Body of pancreas (tissue), 4 donors: ENCODE results near the gene TBL1Y. TPM values are rescaled to one million over a fixed set of nuclear protein-coding genes. Genes with fewer than 3 reads are reported as not detected.

Source experiments
- ATAC-seq: fragments of 150-250 bp; one replicate; pipeline ENCODE4 v1.9.1; 2016
- DNase-seq, 4 donors: peaks; one replicate each; pipeline ENCODE4 v3.0.0-alpha.2; 2019
- H3K27ac ChIP-seq, 4 donors: fragments of 200-600 bp; sonication (generic); 1 replicate in 3 of 4; 2 replicates in 1 of 4; pipeline versions ENCODE4 v1.5.1 to v1.6.1; 2016 to 2019; ENCODE audit warnings: mild to moderate bottlenecking in 1 of 4, mixed read lengths in 1 of 4, moderate library complexity in 1 of 4
- H3K27me3 ChIP-seq, 2 donors: fragments of 200-600 bp; sonication (generic); one replicate each; pipeline ENCODE4 v1.6.0; 2016; ENCODE audit warnings: mild to moderate bottlenecking in 1 of 2
- H3K36me3 ChIP-seq, 2 donors: fragments of 200-600 bp; sonication (generic); replicated peaks in 1 of 2; 2 replicates each; pipeline ENCODE4 v1.5.1; 2016; ENCODE audit warnings: low read depth in 2 of 2; ENCODE audit not compliant: insufficient read depth in 1 of 2
- H3K4me1 ChIP-seq: fragments of 200-600 bp; sonication (generic); one replicate; pipeline ENCODE4 v1.6.0; 2016
- H3K4me3 ChIP-seq, 2 donors: fragments of 200-600 bp; sonication (generic); 1 replicate in 1 of 2; 2 replicates in 1 of 2; pipeline ENCODE4 v1.5.1; 2016 to 2019
- H3K9me3 ChIP-seq, 3 donors: fragments of 200-600 bp; sonication (generic); 1 replicate in 2 of 3; 2 replicates in 1 of 3; pipeline ENCODE4 v1.5.1; 2016
- CTCF ChIP-seq, 7 experiments: fragments of 450-650 bp in 4 of 7; fragments of 200-600 bp in 3 of 7; sonication (generic) in 3 of 7; IDR thresholded peaks; one replicate each; pipeline ENCODE4 v1.5.1; 2016 to 2019; ENCODE audit warnings: antibody characterized with exemption in 7 of 7
- POLR2A ChIP-seq, 3 donors: fragments of 450-650 bp; IDR thresholded peaks; one replicate each; pipeline ENCODE4 v1.6.1; 2016; ENCODE audit warnings: antibody characterized with exemption in 3 of 3, mild to moderate bottlenecking in 2 of 3
- WGBS, 2 donors: methylation state at CpG; one replicate each; pipeline ENCODE4 v1.1.5; 2017; 5-methylcytosine and 5-hydroxymethylcytosine counted together
- intact Hi-C: fragments of 100-400 bp; cut with DNase I; formaldehyde crosslinking; loops from one replicate; pipeline ENCODE4 v1.15.1; 2023
- total RNA-seq, 2 donors: library from RNA; depleted of rRNA; stranded (reverse); fragments of >200 nt; gene quantifications; one replicate each; pipeline ENCODE4 v1.1.0, GENCODE V29; 2016

Gene TBL1Y
- total RNA-seq, 2 donors from 2014 or later, result not detected

- intact Hi-C loops, result no loop called here
- no peaks in the 10 kb centered on the region for H3K27me3 ChIP-seq
- no peak for DNase-seq
- H3K27ac ChIP-seq, result no peak overlapping the region
- H3K4me3 ChIP-seq, result no peak overlapping the region
- no peak for ATAC-seq
- WGBS, 2 donors, result 30 to 36% methylated on average over 4 to 6 of the region's 6 CpGs
- no peaks in the 10 kb centered on the region for H3K36me3 ChIP-seq
- no peak for TF ChIP-seq POLR2A (IDR thresholded peaks at IDR 0.05)
- H3K4me1 ChIP-seq, result no peaks in the 10 kb centered on the region
- H3K9me3 ChIP-seq, result no peaks in the 10 kb centered on the region
Observed at GRCh38 chrY:7125136-7126056, 214.9 kb downstream of the TBL1Y start.

GRCh38 chrY:7128211-7128610 lies 217.7 kb downstream of the TBL1Y start:
- no peaks in the 10 kb centered on the region for H3K27me3 ChIP-seq
- intact Hi-C loops, result no loop called here
- TF ChIP-seq POLR2A (IDR thresholded peaks at IDR 0.05), result no peak
- TF ChIP-seq CTCF (IDR thresholded peaks at IDR 0.05), result no peak
- no peaks in the 10 kb centered on the region for H3K4me1 ChIP-seq
- no peaks in the 10 kb centered on the region for H3K36me3 ChIP-seq
- 73 to 76% methylated on average over 3 of the region's 3 CpGs for WGBS, 2 donors
- H3K4me3 ChIP-seq, result no peak overlapping the region
- DNase-seq (no peak), ATAC-seq (no peak)
- no peaks in the 10 kb centered on the region for H3K9me3 ChIP-seq
- H3K27ac ChIP-seq, result no peak overlapping the region

Other genes with a start within 250 kb of the TBL1Y start
- not detected for gene AMELY, start 1.1 kb downstream of the TBL1Y start, total RNA-seq